Gastrocnemius medialis (tissue), 4 donors: Measurements from ENCODE around the gene CHGA. TPM values are rescaled to one million over a fixed set of nuclear protein-coding genes. Genes with fewer than 3 reads are reported as not detected.
A peak's percentile ranks its signal among the peaks of the same experiment; 100 is the strongest.

ENCODE experiments used
- ATAC-seq, 2 donors: fragments of 150-250 bp; one replicate each; pipeline ENCODE4 v1.9.1; 2016
- DNase-seq, 2 donors: peaks; one replicate each; pipeline ENCODE4 v3.0.0-alpha.2; 2019
- H3K27ac ChIP-seq, 4 donors: fragments of 200-600 bp; sonication (generic); 1 replicate in 1 of 4; 2 replicates in 3 of 4; pipeline ENCODE4 v1.5.1; 2016 to 2018; ENCODE audit warnings: mild to moderate bottlenecking in 2 of 4, moderate library complexity in 1 of 4
- H3K27me3 ChIP-seq, 3 donors: fragments of 200-600 bp; sonication (generic) in 2 of 3; 1 replicate in 1 of 3; 2 replicates in 2 of 3; pipeline versions ENCODE4 v1.5.1 to v1.6.0; 2016 to 2019; ENCODE audit warnings: mild to moderate bottlenecking in 1 of 3, moderate library complexity in 1 of 3
- H3K36me3 ChIP-seq, 2 donors: fragments of 200-600 bp; sonication (generic) in 1 of 2; one replicate each; pipeline ENCODE4 v1.5.1; 2017 to 2018
- H3K4me1 ChIP-seq, 2 donors: fragments of 200-600 bp; sonication (generic) in 1 of 2; one replicate each; pipeline ENCODE4 v1.5.1; 2016 to 2017; ENCODE audit warnings: mild to moderate bottlenecking in 2 of 2
- H3K4me3 ChIP-seq, 4 donors: fragments of 200-600 bp; sonication (generic) in 3 of 4; 1 replicate in 1 of 4; 2 replicates in 3 of 4; pipeline ENCODE4 v1.5.1; 2016 to 2019; ENCODE audit warnings: mild to moderate bottlenecking in 2 of 4
- H3K9me3 ChIP-seq, 3 donors: fragments of 200-600 bp; sonication (generic) in 2 of 3; 1 replicate in 1 of 3; 2 replicates in 2 of 3; pipeline ENCODE4 v1.5.1; 2016 to 2019
- POLR2A ChIP-seq, 2 donors: fragments of 450-650 bp; IDR thresholded peaks; one replicate each; pipeline ENCODE4 v1.6.1; 2017; ENCODE audit warnings: antibody characterized with exemption in 2 of 2, mild to moderate bottlenecking in 2 of 2, moderate library complexity in 2 of 2
- in situ Hi-C, 4 donors: fragments of 200-750 bp; cut with MboI; loops; one replicate each; pipeline versions ENCODE4 v1.15.0 to v1.8.0; 2017; ENCODE audit warnings: low sequenced_read_pairs in 4 of 4
- intact Hi-C: fragments of 100-400 bp; cut with DNase I; formaldehyde crosslinking; loops from one replicate; pipeline ENCODE4 v1.15.1; 2023; ENCODE audit warnings: low total_unique reads
- total RNA-seq, 4 donors: library from RNA; depleted of rRNA; stranded (reverse); fragments of >200 nt; gene quantifications; one replicate each; pipeline versions ENCODE4 v1.1.0 to v1.2.3, GENCODE V29; 2016
- TF ChIP-seq, protein P1 (sequence below), 5 experiments: fragments of 450-650 bp in 3 of 5; fragments of 200-600 bp in 2 of 5; sonication (generic) in 2 of 5; IDR thresholded peaks in 4 of 5; conservative IDR thresholded peaks in 1 of 5; 1 replicate in 4 of 5; 2 replicates in 1 of 5; pipeline ENCODE4 v1.5.1; 2016 to 2019; ENCODE audit warnings: antibody characterized with exemption in 5 of 5, mild to moderate bottlenecking in 3 of 5, moderate library complexity in 3 of 5

The CHGA gene
- total RNA-seq, 4 donors from 2014 or later: 0.22 to 0.25 TPM; not detected in 2

DNA sequence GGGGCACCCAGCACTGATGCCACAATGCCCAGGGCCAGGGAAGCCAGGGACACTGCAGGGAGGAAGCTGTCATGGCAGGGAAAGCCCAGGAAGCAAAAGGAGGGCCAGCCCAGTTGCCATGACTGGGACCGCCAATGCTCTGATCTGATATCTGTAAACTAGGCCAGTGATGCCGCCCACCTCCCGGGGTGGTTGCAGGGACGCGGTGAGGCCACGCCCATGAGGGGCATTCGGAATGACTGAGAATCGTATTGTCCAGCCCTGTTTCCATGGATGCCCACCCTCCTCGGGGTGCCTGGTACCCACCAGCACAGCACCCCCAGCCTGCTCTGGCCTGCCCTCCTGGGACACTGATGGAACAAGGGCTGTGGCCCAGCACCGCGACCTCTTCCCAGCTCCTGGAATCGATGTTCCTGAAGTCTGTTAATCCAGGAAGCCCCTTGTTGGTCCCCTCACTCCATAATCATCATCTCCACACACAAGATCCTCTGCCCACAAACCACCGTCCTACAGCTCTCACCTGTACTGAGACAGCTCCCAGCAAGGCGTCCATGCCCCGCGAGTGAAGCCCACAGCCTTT is 48.7 kb downstream of the CHGA start:
- intact Hi-C loops: no loop called here
- no peak for ATAC-seq

DNA sequence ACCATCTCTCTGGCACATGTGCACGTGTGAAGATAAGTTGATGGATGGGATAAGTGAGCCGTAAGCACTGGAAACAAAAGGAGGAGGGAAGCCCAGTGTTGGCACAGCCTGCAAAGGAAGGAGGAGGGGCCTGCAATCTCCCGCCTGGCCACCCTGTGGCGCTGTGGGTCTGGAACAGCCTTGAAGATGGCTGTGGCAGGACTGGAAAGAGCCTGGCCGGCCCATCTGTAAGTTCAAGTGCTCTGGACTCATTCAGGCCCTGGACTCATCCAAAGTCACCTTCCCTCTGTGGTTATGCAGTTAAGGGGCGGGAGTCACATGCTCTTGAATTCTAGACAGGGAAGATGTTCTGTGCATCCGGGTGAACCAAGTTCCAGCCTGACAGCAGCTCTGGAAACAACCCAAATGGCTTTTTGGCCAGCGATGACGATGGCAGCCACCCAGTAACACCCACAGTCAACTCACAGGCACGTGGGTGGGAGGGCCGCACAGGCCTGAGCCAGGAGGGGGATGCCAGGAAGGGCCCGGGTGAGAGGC is 50.4 kb downstream of the CHGA start:
- Histone ChIP-seq H3K36me3 (peaks cover 0 to under 1% of the 10 kb centered on the region in 2 donors), H3K27me3 (no peaks in the 10 kb centered on the region), H3K27ac (no peak overlapping the region), H3K4me3 (no peak overlapping the region), H3K9me3 (no peaks in the 10 kb centered on the region), H3K4me1 (no peaks in the 10 kb centered on the region)
- DNase-seq: peak; percentile 19 to 48
- intact Hi-C loops (no loop called here), in situ Hi-C loops (no loop called here)
- TF ChIP-seq, protein P1, sequence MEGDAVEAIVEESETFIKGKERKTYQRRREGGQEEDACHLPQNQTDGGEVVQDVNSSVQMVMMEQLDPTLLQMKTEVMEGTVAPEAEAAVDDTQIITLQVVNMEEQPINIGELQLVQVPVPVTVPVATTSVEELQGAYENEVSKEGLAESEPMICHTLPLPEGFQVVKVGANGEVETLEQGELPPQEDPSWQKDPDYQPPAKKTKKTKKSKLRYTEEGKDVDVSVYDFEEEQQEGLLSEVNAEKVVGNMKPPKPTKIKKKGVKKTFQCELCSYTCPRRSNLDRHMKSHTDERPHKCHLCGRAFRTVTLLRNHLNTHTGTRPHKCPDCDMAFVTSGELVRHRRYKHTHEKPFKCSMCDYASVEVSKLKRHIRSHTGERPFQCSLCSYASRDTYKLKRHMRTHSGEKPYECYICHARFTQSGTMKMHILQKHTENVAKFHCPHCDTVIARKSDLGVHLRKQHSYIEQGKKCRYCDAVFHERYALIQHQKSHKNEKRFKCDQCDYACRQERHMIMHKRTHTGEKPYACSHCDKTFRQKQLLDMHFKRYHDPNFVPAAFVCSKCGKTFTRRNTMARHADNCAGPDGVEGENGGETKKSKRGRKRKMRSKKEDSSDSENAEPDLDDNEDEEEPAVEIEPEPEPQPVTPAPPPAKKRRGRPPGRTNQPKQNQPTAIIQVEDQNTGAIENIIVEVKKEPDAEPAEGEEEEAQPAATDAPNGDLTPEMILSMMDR (IDR thresholded peaks at IDR 0.05 in 4 of 5, conservative IDR thresholded peaks at IDR 0.05 in 1 of 5): peak in 4 of 5 experiments; percentile 40 to 57 (median 43)
- no peak for TF ChIP-seq POLR2A (IDR thresholded peaks at IDR 0.05)
- ATAC-seq: peak; percentile 23 to 36

More for the DNA sequence above, 48.7 kb downstream of the CHGA start:
- Histone ChIP-seq H3K9me3 (no peaks in the 10 kb centered on the region), H3K4me3 (no peak overlapping the region), H3K27ac (no peak overlapping the region), H3K4me1 (no peaks in the 10 kb centered on the region), H3K27me3 (no peaks in the 10 kb centered on the region), H3K36me3 (no peaks in the 10 kb centered on the region)
- in situ Hi-C loops: no loop called here
- TF ChIP-seq, protein P1 (IDR thresholded peaks at IDR 0.05 in 4 of 5, conservative IDR thresholded peaks at IDR 0.05 in 1 of 5): no peak
- no peak for TF ChIP-seq POLR2A (IDR thresholded peaks at IDR 0.05)
- no peak for DNase-seq

DNA sequence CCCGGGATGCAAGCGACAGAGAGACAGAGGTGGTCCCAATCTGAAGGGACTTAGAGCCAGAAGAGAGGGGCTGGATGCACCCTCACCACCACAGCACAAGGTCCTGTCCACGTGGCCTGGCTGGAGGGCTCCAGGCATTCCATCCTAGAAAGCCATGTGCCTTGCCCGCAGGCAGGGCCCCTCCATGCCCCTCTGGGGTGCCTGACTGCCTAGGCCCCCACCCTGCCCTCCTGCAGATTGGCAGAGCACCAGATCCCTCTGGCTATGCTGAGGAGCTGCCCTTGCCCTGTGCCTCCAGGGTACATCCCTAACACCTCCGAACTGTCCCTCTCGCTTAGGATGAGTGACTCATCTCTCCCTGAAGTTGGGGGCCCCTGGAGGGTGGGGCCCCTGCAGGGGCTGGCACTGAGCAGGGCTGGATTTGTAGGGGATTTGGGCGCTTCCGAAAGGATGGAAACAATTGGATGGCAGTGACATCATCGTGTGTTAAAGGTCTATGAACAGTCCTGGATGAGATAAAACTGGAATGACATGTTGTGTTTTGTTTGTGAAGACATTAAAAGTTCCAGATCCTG is 50.9 kb downstream of the CHGA start:
- no peak for DNase-seq
- TF ChIP-seq POLR2A (IDR thresholded peaks at IDR 0.05): no peak
- TF ChIP-seq, protein P1 (IDR thresholded peaks at IDR 0.05 in 4 of 5, conservative IDR thresholded peaks at IDR 0.05 in 1 of 5): no peak
- H3K27ac ChIP-seq: no peak overlapping the region
- intact Hi-C loops (no loop called here), in situ Hi-C loops (no loop called here)
- H3K4me1 ChIP-seq: no peaks in the 10 kb centered on the region
- no peak for ATAC-seq
- peaks cover 0 to 3% (median 0%) of the 10 kb centered on the region in 3 donors for H3K9me3 ChIP-seq
- H3K36me3 ChIP-seq: peaks cover 0 to 5% of the 10 kb centered on the region in 2 donors
- H3K27me3 ChIP-seq: no peaks in the 10 kb centered on the region
- no peak overlapping the region for H3K4me3 ChIP-seq

DNA sequence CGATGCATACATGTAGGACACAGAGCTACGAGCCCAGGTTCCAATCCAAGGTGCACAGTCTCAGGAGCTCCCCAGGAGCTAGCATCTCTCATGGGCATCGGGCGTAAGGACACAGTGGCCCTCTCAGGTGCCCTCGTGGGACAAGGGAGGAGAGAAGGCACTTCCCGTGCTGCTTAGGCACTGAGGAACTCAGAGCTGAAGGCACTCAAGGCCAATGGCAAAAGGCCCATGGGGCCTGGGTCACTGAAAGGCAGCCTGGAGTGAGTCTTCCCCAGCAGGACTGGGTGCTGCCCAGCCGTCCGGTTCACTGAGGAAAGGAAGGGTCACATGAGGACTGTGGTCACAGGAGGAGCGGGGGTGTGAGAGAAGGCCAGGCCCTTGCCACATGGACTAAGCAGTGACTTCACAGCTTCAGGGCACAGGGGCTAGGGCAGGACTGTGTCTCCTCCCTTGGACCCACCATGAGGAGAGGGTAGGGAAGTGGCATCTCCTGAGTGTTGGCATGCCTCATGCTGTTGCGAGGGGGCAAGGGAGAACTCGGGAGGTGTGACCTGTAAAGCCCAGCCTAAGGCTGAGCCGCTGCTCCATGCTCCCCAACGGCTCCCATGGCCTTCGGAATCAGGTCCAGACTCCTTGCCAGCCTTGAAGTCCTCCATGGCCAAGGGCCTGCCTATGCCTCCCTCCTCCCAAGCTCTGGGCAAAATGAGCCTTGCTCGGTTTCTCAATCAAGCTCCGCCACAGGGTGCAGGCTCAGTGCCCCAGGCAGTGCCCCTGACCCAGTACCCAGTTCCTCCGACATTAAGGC is 51.8 kb downstream of the CHGA start:
- H3K27ac ChIP-seq: no peak overlapping the region
- in situ Hi-C loops: no loop called here

More for the DNA sequence above, 51.8 kb downstream of the CHGA start:
- Histone ChIP-seq H3K36me3 (peaks cover 0 to 5% of the 10 kb centered on the region in 2 donors), H3K4me1 (no peaks in the 10 kb centered on the region), H3K4me3 (no peak overlapping the region), H3K27me3 (no peaks in the 10 kb centered on the region), H3K9me3 (peaks cover 0 to 6% (median 0%) of the 10 kb centered on the region in 3 donors)
- ATAC-seq: no peak
- no peak for DNase-seq
- intact Hi-C loops: no loop called here
- TF ChIP-seq POLR2A (IDR thresholded peaks at IDR 0.05): no peak
- TF ChIP-seq, protein P1 (IDR thresholded peaks at IDR 0.05 in 4 of 5, conservative IDR thresholded peaks at IDR 0.05 in 1 of 5): no peak
